Caki2 (cell line): ENCODE measurements around the gene CIB4. TPM values are rescaled to one million over a fixed set of nuclear protein-coding genes. Genes with fewer than 3 reads are reported as not detected.

Experiments
- DNase-seq: peaks from one replicate; pipeline ENCODE4 v3.0.0-alpha.2; 2015; ENCODE audit warnings: low read depth
- in situ Hi-C: cut with HindIII; loops from 2 replicates; pipeline ENCODE4 v1.10.0; 2016; ENCODE audit warnings: low sequenced_read_pairs, low pct_unique_long_range_greater_than_20kb, mixed read lengths
- total RNA-seq: library from RNA; depleted of rRNA; stranded (reverse); fragments of >200 nt; shearing (Covaris generic); gene quantifications from 2 replicates; pipeline ENCODE4 v1.2.3, GENCODE V29; 2014; ENCODE audit warnings: low replicate concordance

CIB4 gene
- total RNA-seq, 1 experiment from 2014 or later, result not detected

DNA sequence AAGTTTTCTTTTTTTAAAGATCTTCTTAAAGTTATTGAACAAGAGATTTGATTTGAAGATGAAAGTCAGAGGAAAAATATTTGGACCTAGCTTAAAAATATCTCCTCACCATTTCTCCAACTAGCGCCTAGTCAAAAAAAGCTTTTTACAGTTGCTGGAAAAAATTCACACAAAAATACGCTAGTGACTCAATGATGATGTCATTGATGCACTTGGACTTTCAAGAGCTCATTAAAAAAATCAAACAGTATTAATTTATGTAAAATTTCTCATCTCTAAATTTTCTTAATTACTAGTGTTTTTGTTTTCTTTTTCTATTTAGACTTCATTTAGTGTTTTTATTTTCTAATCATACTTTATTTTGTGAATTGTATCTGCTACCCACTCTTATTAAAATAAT is 41.8 kb downstream of the CIB4 start:
- no peak for DNase-seq
- in situ Hi-C loops, result loop anchor here (25.0 kb wide), 1 partner anchor 163 kb away; the partner anchor contains the start of gene SLC35F6

DNA sequence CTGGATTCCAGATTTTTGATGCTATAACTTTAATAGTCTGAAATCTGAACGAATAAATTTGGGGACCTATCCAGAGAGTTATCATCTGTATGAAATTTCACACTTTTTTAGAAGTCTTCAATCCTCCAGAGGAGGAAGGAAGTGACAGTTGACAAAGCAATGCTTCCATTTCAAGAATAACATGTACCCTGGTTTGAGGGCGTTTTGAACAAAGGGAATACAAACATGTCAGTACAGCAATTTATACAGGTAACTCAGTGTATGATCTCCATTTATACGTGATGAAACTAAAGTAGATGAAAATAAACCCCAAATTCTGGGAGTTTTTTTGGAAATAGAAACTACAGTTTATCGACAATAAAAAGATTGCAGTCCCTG is 42.2 kb downstream of the CIB4 start:
- in situ Hi-C loops, result loop anchor here (25.0 kb wide), 1 partner anchor 163 kb away; the partner anchor contains the start of gene SLC35F6

DNA sequence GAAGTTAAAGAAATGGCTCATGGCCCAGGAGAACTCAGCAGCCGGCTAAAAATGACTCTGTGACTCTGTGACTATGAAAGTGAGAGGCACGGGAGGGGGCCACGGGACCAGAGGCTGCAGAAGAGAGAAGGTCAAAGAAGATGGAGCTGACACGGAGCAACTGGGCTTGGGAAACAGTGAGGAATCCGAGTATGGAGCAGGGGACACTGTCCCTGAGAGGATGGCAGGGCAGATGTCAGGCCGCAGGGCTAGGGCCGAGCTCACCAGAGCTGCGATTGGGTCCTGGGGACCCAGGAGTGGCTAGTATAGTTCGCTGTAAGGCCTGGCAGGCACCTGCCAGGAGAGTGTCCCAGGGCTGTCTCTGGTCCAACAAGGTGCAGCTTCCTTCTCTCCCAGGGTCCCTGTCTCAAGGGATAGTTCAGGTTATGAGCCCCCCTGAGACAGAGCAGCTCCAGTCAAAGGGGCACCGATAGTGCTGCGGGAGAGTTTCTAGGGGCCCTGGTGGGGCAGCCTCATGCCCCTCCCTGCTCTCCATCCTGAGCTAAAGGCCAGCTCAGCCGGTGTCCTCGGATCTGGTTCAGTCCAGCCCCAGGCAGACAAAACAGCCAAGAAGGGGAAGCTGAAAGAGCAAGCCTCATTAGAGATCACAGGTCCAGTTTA is 42.7 kb downstream of the CIB4 start:
- in situ Hi-C loops, result loop anchor here (25.0 kb wide), 1 partner anchor 164 kb away; the partner anchor contains the start of gene SLC35F6
- no peak for DNase-seq

More for the DNA sequence above, 42.2 kb downstream of the CIB4 start:
- no peak for DNase-seq

DNA sequence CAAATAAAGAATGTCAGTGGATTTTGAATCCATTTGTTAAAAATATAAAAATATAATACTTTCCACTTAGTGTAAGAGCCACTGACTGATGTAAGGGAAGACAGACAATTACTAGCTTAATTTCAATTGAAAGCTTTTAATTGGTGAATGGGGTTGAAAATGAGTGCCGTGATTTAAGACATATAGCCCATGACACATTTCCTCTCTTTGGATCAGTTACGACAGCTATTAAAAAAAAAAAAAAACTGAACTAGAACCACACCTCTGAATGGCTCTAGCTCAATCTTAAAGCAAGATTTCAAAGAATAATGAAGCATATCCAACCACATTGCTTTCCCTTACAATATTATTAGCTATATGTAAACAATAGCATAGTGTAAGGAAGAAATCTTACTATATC is 44.0 kb downstream of the CIB4 start:
- in situ Hi-C loops, result loop anchor here (25.0 kb wide), 1 partner anchor 165 kb away; the partner anchor contains the start of gene SLC35F6
- no peak for DNase-seq

DNA sequence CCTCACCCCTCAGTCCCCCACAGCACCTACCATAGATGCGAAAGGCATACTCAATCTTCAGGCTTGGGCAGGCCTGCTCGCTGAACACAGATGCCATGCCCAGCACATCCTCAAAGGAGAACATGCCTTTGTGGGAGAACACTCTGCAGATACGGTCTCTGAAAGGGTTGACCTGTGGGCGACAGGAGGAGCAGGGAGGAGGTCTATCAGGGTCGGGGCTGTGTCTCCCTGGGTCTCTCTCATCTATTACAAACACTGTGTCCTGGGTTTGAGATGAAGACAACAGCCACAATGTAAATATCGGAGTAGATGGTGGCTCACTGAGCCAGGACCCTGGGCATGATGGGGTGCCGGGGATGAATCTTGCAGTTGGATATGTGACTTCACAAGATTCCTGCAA is 46.0 kb downstream of the CIB4 start:
- in situ Hi-C loops, result loop anchor here (25.0 kb wide), 1 partner anchor 167 kb away; the partner anchor contains the start of gene SLC35F6
- DNase-seq, result no peak

DNA sequence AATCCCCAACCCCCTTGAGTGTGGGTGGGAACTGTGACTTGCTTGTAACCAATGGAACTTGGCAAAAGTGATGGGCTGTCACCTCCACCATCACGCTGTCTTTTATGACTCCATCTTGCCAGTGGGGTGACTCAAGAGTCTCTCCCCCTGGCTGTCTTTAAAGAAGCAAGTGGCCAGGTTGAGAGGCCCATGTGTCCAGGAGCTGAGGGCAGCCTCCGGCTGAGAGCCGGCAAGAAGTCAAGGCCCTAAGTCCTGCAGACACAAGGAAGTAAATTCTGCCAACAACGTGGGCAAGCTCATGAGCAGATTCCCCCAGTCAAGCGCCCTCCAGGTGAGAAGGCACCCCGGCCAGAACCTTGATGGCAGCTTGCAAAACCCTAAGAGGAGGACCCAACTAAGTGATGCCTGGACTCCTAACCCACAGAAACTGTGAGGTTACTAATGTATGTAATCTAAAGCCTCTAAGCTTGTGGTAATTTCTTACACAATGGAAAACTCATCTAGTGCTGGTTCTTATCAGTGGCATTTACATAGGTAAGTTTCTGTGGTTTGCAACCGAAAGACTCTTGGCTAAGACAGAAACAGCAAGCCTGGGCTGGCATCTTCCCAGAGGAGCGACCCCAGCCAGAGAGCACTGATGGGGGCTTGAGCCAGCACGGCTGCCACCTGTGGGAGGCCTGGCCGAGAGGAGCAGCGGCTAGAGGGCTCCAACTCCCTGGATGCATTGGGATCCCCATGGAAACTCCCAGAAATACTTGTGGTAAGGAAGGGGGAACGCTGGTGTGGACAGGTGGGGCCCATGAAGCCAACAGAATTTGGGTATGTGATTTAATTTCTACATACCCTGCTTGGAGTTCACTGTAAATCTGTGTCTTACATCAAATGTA is 49.3 kb downstream of the CIB4 start:
- in situ Hi-C loops, result loop anchor here (25.0 kb wide), 1 partner anchor 170 kb away; the partner anchor contains the start of gene SLC35F6
- DNase-seq, result no peak

DNA sequence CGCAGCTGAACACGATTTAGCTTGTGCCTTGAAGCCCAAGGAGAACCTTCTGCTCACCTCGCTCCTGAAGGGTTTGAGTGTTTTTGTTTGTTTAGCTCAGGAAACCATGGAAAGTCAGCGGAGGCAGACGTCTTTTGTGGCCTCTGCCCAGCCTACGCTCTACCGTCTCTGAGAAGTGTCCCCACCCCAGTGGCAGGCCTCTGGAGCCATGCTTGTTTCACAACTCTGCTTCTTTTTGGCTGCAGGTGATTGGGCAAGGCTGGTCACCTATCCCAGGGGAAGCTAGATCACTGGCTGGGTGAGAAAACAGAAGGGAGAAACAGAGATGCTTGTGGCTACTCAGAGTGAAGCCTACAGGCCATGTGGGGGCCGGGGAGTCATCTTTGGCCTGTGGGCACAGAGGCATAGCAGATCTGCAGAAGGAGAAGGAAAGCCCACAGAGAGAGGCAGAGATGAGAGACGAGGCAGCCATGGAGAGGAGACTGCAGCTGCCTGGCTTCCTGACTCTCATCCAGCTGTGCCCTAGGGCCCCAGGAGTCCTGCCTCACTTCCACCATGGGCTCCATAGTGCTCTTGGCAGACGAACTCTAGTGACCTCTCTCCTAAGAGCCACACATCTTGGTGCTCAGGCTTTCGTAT is 50.1 kb downstream of the CIB4 start:
- in situ Hi-C loops, result loop anchor here (25.0 kb wide), 1 partner anchor 171 kb away; the partner anchor contains the start of gene SLC35F6
- peak; percentile 11 for DNase-seq

DNA sequence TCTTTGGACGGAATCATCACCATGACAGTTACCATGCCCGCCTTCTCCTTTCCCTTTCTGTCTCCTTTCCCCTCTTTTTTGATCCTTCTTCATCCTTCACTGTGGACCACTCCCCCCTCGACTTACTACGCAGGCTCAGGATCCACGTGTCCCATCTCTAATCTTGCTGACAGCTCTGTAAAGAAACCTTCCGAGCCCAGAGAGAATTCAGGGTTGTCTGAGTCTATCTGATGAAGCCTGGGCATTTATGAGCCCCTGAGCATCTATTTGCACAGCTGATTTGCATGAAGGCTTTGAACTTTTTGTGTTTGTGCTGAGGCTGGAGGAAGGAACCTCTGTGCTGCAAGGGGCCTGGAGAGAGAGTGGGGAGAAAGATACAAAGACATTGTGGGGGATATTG is 50.7 kb downstream of the CIB4 start:
- DNase-seq, result no peak
- in situ Hi-C loops, result loop anchor here (25.0 kb wide), 1 partner anchor 172 kb away; the partner anchor contains the start of gene SLC35F6

DNA sequence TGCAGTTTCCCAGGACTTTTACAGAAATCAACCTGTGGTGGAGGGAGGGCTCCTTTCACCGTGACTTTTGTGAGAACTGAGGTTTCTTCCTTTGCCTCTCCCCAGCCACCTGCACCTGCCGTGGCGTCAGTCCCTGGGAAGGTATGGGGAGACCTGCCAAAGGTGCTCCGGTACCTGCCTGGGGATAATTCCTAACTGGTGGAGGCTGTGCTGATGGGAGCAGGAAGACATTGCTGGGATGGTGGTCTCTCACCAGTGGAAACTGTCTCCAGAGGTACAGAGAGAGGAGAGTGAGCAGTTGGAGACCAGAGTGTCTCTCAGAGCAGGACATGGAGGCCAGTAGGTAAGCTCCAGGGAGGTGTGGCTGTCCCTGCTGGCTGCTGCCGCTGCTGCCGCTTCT is 52.6 kb downstream of the CIB4 start:
- in situ Hi-C loops, result loop anchor here (25.0 kb wide), 1 partner anchor 174 kb away; the partner anchor contains the start of gene SLC35F6
- DNase-seq, result no peak

DNA sequence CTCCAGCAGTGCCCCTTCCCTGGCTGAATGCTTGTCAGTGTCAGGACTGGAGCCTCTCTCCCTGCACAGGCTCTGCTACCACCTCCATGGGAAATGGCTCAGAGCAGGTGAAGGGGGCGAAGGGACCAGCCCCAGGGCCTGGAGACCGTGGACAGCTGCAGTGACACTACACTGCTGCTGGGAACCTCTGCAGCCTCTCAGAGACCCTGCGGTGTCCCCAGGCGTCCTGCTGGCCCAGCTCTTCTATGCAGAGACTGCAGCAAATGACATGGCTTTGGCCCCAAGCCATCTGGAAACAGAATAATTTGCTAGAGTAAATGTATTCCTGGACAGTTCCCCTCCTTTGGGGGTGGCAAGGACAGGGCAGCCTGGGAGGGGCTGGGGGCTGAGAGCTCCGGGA is 53.2 kb downstream of the CIB4 start:
- in situ Hi-C loops, result loop anchor here (25.0 kb wide), 1 partner anchor 174 kb away; the partner anchor contains the start of gene SLC35F6

DNA sequence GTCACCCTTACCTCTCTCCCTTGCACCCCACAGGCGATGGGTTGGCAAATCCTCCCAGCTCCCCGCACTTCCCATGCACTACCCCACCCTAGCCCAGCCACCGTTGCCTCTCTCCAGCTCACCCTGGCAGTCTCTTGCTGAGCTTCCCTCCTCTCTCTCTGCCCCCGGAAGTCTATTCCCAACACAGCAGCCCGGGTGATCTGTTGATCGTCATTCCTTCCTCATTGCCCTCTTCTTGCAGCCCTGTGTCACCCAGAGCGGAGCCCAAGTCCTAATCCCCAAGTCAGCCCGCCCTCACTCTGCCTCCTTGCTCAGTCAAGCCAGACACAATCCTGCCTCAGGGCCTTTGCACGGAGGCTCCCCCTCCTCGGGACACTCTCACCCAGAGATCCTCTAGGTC is 55.2 kb downstream of the CIB4 start:
- DNase-seq, result no peak
- in situ Hi-C loops, result loop anchor here (25.0 kb wide), 1 partner anchor 176 kb away; the partner anchor contains the start of gene SLC35F6

More for the DNA sequence above, 53.2 kb downstream of the CIB4 start:
- no peak for DNase-seq

DNA sequence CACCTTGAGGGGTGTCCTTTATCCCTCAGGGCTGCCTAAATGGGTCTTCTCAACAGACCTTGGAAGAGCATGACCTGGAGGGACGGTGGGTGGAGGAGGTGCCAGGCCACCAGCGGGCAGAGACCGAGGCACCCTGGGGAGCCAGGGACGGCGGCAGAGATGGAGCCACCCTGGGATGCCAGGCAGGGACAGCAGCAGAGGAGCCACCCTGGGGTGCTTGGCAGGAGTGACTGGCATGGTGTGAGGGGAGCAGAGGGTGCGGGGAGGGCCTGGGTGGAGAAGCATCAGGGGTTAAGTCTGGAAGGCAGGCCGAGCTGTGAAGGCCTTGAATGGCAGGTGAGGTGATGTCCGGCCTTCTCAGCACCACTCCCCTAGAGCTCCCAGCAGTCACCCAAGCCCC is 56.1 kb downstream of the CIB4 start:
- DNase-seq, result no peak
- in situ Hi-C loops, result loop anchor here (25.0 kb wide), 1 partner anchor 177 kb away; the partner anchor contains the start of gene SLC35F6

DNA sequence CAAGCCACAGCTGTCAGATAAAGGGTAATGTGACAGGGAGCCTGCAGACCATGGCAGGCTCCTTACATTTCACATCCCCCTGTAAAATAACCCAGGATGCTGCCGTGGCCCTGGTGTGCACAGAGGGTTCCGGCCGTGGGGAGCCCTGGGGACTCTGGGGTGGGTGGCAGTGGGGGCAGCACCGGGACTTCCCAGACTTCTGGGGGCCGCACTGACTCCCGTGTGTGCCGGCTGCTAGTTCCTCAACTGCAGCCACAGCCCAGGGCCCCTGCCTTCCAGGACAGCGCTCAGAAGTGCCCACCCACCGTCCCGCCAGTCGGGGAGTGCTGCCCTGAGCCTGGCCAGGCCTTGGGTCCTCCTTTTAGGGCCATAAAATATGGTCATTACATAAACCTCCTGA is 56.5 kb downstream of the CIB4 start:
- in situ Hi-C loops, result loop anchor here (25.0 kb wide), 1 partner anchor 178 kb away; the partner anchor contains the start of gene SLC35F6
- DNase-seq, result no peak

DNA sequence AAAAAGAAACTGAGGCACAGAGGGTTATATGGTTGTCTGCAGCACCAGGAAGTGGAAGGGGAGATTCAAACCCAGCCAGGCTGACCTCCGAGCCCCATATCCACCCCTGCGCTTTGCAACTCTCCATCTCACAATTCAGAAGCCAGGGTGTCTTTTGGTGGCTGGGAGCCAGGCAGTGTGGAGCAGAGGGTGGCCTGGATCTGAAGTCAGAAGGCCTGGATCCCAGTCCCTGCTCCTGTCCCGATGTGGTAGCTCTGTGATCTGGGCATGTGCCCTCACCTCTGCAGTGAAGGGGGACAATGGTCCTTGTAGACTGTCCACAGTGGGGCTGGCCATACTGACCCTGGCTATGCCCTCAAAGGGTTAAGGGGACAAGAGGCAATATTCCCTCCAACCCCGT is 57.0 kb downstream of the CIB4 start:
- DNase-seq, result no peak
- in situ Hi-C loops, result loop anchor here (25.0 kb wide), 1 partner anchor 178 kb away; the partner anchor contains the start of gene SLC35F6

DNA sequence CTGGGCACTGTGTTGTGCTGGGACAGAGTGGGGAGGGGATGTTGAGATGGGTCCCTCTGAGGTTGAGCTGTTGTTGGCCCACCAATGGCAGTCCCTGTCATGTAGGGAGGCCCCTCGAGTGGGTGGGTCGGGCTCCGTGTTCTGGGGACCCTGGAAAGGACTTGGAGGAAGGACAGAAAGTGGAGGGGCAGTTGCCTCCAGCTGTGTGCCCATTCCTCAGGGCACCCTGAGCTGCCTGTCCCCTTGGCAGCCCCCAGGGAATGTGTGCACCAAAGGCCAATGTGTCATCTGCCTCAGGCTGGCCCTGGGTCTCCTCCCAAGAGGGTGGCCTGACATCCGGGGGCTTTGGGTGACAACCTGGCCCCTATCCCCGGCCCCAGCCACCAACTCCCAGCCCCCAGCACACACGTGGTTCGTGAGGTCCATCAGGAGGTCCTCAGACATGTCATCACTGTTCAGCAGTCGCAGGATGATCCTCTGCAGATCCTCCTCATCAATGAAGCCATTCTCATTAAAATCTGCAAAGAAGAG is 57.7 kb downstream of the CIB4 start:
- no peak for DNase-seq
- in situ Hi-C loops, result loop anchor here (25.0 kb wide), 1 partner anchor 179 kb away; the partner anchor contains the start of gene SLC35F6

DNA sequence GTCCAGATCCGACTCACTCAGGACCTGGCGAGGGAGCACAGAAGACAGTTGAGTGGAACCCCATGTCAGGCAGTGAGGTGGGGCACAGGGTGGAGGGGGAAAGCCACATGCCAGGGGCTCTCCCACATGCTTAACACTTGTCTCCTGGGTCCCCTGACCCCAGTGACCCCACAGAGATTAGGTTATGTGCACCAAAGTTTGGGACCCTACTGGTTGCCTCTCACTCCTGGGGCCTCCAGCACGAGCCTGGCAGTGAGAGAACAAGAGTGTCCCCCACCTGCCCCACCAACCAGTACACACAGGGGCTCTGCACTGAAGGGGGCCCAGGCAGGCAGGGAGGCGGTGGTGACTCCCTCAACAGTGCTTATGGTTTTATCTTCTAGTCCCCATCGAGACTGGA is 58.3 kb downstream of the CIB4 start:
- in situ Hi-C loops, result loop anchor here (25.0 kb wide), 1 partner anchor 179 kb away; the partner anchor contains the start of gene SLC35F6
- DNase-seq, result no peak

DNA sequence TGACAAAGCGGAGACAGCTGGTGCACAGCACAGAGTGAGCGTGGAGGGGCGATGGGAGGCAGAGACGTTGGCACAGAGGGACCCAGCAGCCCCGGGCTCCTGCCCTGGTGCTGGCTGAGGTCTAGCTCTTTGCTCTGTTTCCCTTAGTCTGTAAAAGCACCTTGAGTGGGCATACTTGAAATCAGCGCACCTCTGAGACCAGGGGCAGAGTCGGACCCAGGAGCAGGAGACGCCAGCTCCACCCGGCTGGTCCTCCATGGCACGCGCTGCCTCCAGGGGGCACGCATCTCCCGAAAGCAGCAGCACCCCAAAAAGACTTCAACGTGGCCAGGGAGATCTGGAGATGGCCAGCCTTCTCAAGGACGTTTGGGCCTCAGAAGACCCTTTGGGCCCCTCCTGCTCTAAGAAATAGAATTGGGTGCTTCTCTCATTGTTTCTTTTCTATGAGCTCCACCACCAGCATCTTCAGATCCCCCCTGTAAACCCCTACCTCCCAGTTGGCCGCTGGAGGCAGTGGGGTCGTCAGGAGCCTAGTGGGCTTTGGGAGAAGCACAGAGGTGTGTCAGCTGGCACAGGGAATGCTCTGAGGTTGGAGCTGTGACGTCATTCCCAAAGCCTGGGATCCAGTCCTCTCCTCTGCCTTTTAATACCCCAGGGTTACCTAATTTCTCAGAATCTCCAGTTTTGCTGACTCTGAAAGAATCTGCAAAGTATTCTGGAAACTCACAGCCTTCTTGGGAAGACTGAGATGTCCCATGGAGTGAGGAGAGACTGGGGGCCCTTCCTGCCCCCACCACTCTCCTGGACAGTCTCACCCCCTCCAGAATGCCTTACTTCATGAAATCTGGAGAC is 58.9 kb downstream of the CIB4 start:
- in situ Hi-C loops, result loop anchor here (25.0 kb wide), 1 partner anchor 180 kb away; the partner anchor contains the start of gene SLC35F6
- DNase-seq, result no peak
